ENCODE results near the gene LSP1.

- no peak for TF ChIP-seq GATA1 (IDR thresholded peaks at IDR 0.05; ENCODE audit: low read depth, low read length)
- TF ChIP-seq POLR2A (IDR thresholded peaks at IDR 0.05; ENCODE audit: low read length): no peak
Observed at GRCh38 chr11:1847006-1847735, 5.7 kb upstream of the LSP1 start.
